ENCODE measurements around the gene HOXA5. TPM values are rescaled to one million over a fixed set of nuclear protein-coding genes. Genes with fewer than 3 reads are reported as not detected.
A peak's percentile ranks its signal among the peaks of the same experiment; 100 is the strongest.

The HOXA5 gene
- total RNA-seq, 1 donor from 2014 or later: 3.2 TPM

- H3K36me3 Mint-ChIP-seq (ENCODE audit: low read depth): no peaks in the 10 kb centered on the region
- H3K4me1 Mint-ChIP-seq: peaks cover 5% of the 10 kb centered on the region
- no peak for TF ChIP-seq CTCF (conservative IDR thresholded peaks at IDR 0.05)
These were observed 46.7 kb upstream of the HOXA5 start for GRCh38 chr7:27189997-27190748.

GRCh38 chr7:27189295-27189996, 46.0 kb upstream of the HOXA5 start:
- Mint-ChIP-seq H3K9me3 (no peaks in the 10 kb centered on the region), H3K27me3 (ENCODE audit: low read depth) (peaks cover 99% of the 10 kb centered on the region), H3K36me3 (ENCODE audit: low read depth) (peaks cover 5% of the 10 kb centered on the region), H3K4me3 (peak overlapping the region; percentile 54), H3K27ac (ENCODE audit: unreplicated experiment) (no peak overlapping the region), H3K4me1 (peaks cover 10% of the 10 kb centered on the region)
- no peak for TF ChIP-seq CTCF (conservative IDR thresholded peaks at IDR 0.05)
- DNase-seq (ENCODE audit: low read depth, low spot score): no peak

More at GRCh38 chr7:27189997-27190748, 46.7 kb upstream of the HOXA5 start:
- Mint-ChIP-seq H3K9me3 (no peaks in the 10 kb centered on the region), H3K27ac (ENCODE audit: unreplicated experiment) (no peak overlapping the region), H3K4me3 (peak overlapping the region; percentile 54), H3K27me3 (ENCODE audit: low read depth) (peaks cover 99% of the 10 kb centered on the region)
- no peak for DNase-seq (ENCODE audit: low read depth, low spot score)

GRCh38 chr7:27188386-27189294, 45.2 kb upstream of the HOXA5 start:
- Mint-ChIP-seq H3K4me3 (peak overlapping the region; percentile 34), H3K36me3 (ENCODE audit: low read depth) (peaks cover 5% of the 10 kb centered on the region), H3K4me1 (peaks cover 10% of the 10 kb centered on the region), H3K27ac (ENCODE audit: unreplicated experiment) (no peak overlapping the region), H3K27me3 (ENCODE audit: low read depth) (peaks cover 99% of the 10 kb centered on the region), H3K9me3 (no peaks in the 10 kb centered on the region)
- no peak for DNase-seq (ENCODE audit: low read depth, low spot score)
- no peak for TF ChIP-seq CTCF (conservative IDR thresholded peaks at IDR 0.05)

- no peak overlapping the region for H3K27ac Mint-ChIP-seq (ENCODE audit: unreplicated experiment)
- H3K9me3 Mint-ChIP-seq: no peaks in the 10 kb centered on the region
- no peak for DNase-seq (ENCODE audit: low read depth, low spot score)
- H3K27me3 Mint-ChIP-seq (ENCODE audit: low read depth): peaks cover 99% of the 10 kb centered on the region
- H3K4me3 Mint-ChIP-seq: peak overlapping the region; percentile 34
- TF ChIP-seq CTCF (conservative IDR thresholded peaks at IDR 0.05): no peak
- peaks cover 10% of the 10 kb centered on the region for H3K4me1 Mint-ChIP-seq
- H3K36me3 Mint-ChIP-seq (ENCODE audit: low read depth): peaks cover 5% of the 10 kb centered on the region
These were observed 44.2 kb upstream of the HOXA5 start for GRCh38 chr7:27187475-27188385.
